ENCODE results near the gene ANKH. TPM values are rescaled to one million over a fixed set of nuclear protein-coding genes. Genes with fewer than 3 reads are reported as not detected.

Gene ANKH
- total and polyA plus RNA-seq, 10 donors, result 9.0 to 87.3 (median 46.7) TPM

GRCh38 chr5:14659821-14660607 lies 211.6 kb downstream of the ANKH start:
- Histone ChIP-seq H3K27me3 (replicated peaks in 1 of 7) (no peaks in the 10 kb centered on the region), H3K27ac (no peak overlapping the region), H3K4me3 (no peak overlapping the region), H3K4me1 (peaks cover 8 to 17% (median 13%) of the 10 kb centered on the region in 6 donors), H3K9me3 (no peaks in the 10 kb centered on the region), H3K36me3 (no peaks in the 10 kb centered on the region)
- TF ChIP-seq, protein P1, sequence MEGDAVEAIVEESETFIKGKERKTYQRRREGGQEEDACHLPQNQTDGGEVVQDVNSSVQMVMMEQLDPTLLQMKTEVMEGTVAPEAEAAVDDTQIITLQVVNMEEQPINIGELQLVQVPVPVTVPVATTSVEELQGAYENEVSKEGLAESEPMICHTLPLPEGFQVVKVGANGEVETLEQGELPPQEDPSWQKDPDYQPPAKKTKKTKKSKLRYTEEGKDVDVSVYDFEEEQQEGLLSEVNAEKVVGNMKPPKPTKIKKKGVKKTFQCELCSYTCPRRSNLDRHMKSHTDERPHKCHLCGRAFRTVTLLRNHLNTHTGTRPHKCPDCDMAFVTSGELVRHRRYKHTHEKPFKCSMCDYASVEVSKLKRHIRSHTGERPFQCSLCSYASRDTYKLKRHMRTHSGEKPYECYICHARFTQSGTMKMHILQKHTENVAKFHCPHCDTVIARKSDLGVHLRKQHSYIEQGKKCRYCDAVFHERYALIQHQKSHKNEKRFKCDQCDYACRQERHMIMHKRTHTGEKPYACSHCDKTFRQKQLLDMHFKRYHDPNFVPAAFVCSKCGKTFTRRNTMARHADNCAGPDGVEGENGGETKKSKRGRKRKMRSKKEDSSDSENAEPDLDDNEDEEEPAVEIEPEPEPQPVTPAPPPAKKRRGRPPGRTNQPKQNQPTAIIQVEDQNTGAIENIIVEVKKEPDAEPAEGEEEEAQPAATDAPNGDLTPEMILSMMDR (IDR thresholded peaks at IDR 0.05 in 8 of 11, conservative IDR thresholded peaks at IDR 0.05 in 3 of 11), result no peak
- no peak for TF ChIP-seq POLR2AphosphoS5 (IDR thresholded peaks at IDR 0.05)
- no peak for TF ChIP-seq POLR2A (IDR thresholded peaks at IDR 0.05)
- no peak for DNase-seq
- intact Hi-C loops (cut with DNase I; ENCODE audit: low total_unique reads), result no loop called here
- WGBS, 5 donors, result 89 to 98% (median 93%) methylated on average over 3 of the region's 3 CpGs

- no peaks in the 10 kb centered on the region for H3K36me3 ChIP-seq
- intact Hi-C loops (cut with DNase I; ENCODE audit: low total_unique reads), result no loop called here
- DNase-seq, result no peak
- TF ChIP-seq POLR2AphosphoS5 (IDR thresholded peaks at IDR 0.05), result no peak
- TF ChIP-seq POLR2A (IDR thresholded peaks at IDR 0.05), result no peak
- TF ChIP-seq, protein P1 (IDR thresholded peaks at IDR 0.05 in 8 of 11, conservative IDR thresholded peaks at IDR 0.05 in 3 of 11), result no peak
- WGBS, 5 donors, result 32 to 65% (median 33%) methylated on average over 2 of the region's 2 CpGs
- H3K27me3 ChIP-seq (replicated peaks in 1 of 7), result no peaks in the 10 kb centered on the region
- no peak overlapping the region for H3K27ac ChIP-seq
- no peaks in the 10 kb centered on the region for H3K4me1 ChIP-seq
- no peak overlapping the region for H3K4me3 ChIP-seq
- H3K9me3 ChIP-seq, result no peaks in the 10 kb centered on the region
These were observed 214.7 kb downstream of the ANKH start for GRCh38 chr5:14656898-14657297.

- Histone ChIP-seq H3K27me3 (replicated peaks in 1 of 7) (no peaks in the 10 kb centered on the region), H3K36me3 (no peaks in the 10 kb centered on the region), H3K4me1 (no peaks in the 10 kb centered on the region), H3K27ac (no peak overlapping the region), H3K4me3 (no peak overlapping the region), H3K9me3 (no peaks in the 10 kb centered on the region)
- 46 to 52% (median 48%) methylated on average over 4 of the region's 4 CpGs for WGBS, 5 donors
- intact Hi-C loops (cut with DNase I; ENCODE audit: low total_unique reads), result no loop called here
- TF ChIP-seq POLR2AphosphoS5 (IDR thresholded peaks at IDR 0.05) (no peak), POLR2A (IDR thresholded peaks at IDR 0.05) (no peak)
- TF ChIP-seq, protein P1 (IDR thresholded peaks at IDR 0.05 in 8 of 11, conservative IDR thresholded peaks at IDR 0.05 in 3 of 11), result no peak
- no peak for DNase-seq
These were observed 216.3 kb downstream of the ANKH start for GRCh38 chr5:14655146-14655741.

Small RNAs within 50 kb of the gene (microRNA-seq; reads per million reads assigned to microRNA genes)
- 0 to 0.35 (median 0) reads per million in 3 donors for gene MIR4637

Small RNAs within 50 kb of the gene (small RNA-seq; reads per million reads assigned to genes)
- gene HNRNPKP5 (0 reads per million in 4 donors), gene MIR4637 (0 reads per million in 4 donors)

Other genes with a start within 250 kb of the ANKH start
- gene OTULIN, start 207.1 kb downstream of the ANKH start, total RNA-seq, result 10 to 100 TPM; 30.1 to 53.7 (median 38.0) TPM
- 1 to 10 TPM; 2.7 to 7.7 (median 4.7) TPM for gene OTULIN, start 207.1 kb downstream of the ANKH start, polyA plus RNA-seq